Keratinocyte (primary cell): ENCODE measurements around the gene HTR3E. TPM values are rescaled to one million over a fixed set of nuclear protein-coding genes. Genes with fewer than 3 reads are reported as not detected.
A peak's percentile ranks its signal among the peaks of the same experiment; 100 is the strongest.

Source experiments
- DNase-seq: peaks from one replicate; pipeline ENCODE4 v3.0.0-alpha.2; 2011; ENCODE audit warnings: low read depth, missing footprints, low spot score
- FAIRE-seq: peaks from 2 replicates; lab custom pipeline; 2011; peaks lifted over from hg19 to GRCh38; lab: Jason Lieb, UNC
- H2AFZ ChIP-seq: 2 replicates; pipeline ENCODE4 v1.6.0; 2012; ENCODE audit warnings: low read length, control low read depth, inconsistent platforms; ENCODE audit not compliant: control insufficient read depth
- H3K27ac ChIP-seq: 2 replicates; pipeline ENCODE4 v1.5.1; 2011; ENCODE audit warnings: low read length; ENCODE audit not compliant: control insufficient read depth, insufficient read depth
- H3K27me3 ChIP-seq: 3 replicates; pipeline ENCODE4 v1.6.0; 2011; ENCODE audit warnings: low read length; ENCODE audit not compliant: control insufficient read depth, insufficient read depth; ENCODE audit errors: extremely low read depth
- H3K36me3 ChIP-seq, 2 experiments: 2 replicates in 1 of 2; 3 replicates in 1 of 2; pipeline ENCODE4 v1.5.1; 2011; ENCODE audit warnings: low read length in 2 of 2, mild to moderate bottlenecking in 1 of 2; ENCODE audit not compliant: control insufficient read depth in 2 of 2, insufficient read depth in 2 of 2; ENCODE audit errors: extremely low read depth in 1 of 2
- H3K4me1 ChIP-seq: 3 replicates; pipeline ENCODE4 v1.5.1; 2011; ENCODE audit warnings: low read length; ENCODE audit not compliant: control insufficient read depth, insufficient read depth; ENCODE audit errors: extremely low read depth
- H3K4me2 ChIP-seq: 3 replicates; pipeline ENCODE4 v1.6.0; 2011; ENCODE audit warnings: low read depth, low read length; ENCODE audit not compliant: control insufficient read depth, insufficient read depth; ENCODE audit errors: extremely low read depth
- H3K4me3 ChIP-seq, 3 experiments: fragments of 200-600 bp in 1 of 3; sonication (generic) in 1 of 3; 2 replicates in 2 of 3; 3 replicates in 1 of 3; pipeline ENCODE4 v1.5.1; 2011 to 2016; ENCODE audit warnings: low read length in 3 of 3, mild to moderate bottlenecking in 3 of 3, control low read depth in 2 of 3, inconsistent platforms in 1 of 3, low read depth in 1 of 3, mixed read lengths in 1 of 3, mixed run types in 1 of 3, moderate library complexity in 1 of 3; ENCODE audit not compliant: control insufficient read depth in 2 of 3, insufficient read depth in 2 of 3; ENCODE audit errors: extremely low read depth in 1 of 3
- H3K79me2 ChIP-seq: 2 replicates; pipeline ENCODE4 v1.6.0; 2012; ENCODE audit warnings: low read length; ENCODE audit not compliant: control insufficient read depth, insufficient read depth
- H3K9ac ChIP-seq: 3 replicates; pipeline ENCODE4 v1.6.0; 2011; ENCODE audit warnings: low read length; ENCODE audit not compliant: control insufficient read depth, insufficient read depth; ENCODE audit errors: extremely low read depth
- H3K9me1 ChIP-seq: 3 replicates; pipeline ENCODE4 v1.6.0; 2011; ENCODE audit warnings: low read length; ENCODE audit not compliant: control insufficient read depth, insufficient read depth; ENCODE audit errors: extremely low read depth
- H3K9me3 ChIP-seq: 2 replicates; pipeline ENCODE4 v1.5.1; 2012; ENCODE audit warnings: low read depth, low read length; ENCODE audit not compliant: control insufficient read depth
- H4K20me1 ChIP-seq: 3 replicates; pipeline ENCODE4 v1.6.0; 2011; ENCODE audit warnings: low read length; ENCODE audit not compliant: control insufficient read depth, insufficient read depth; ENCODE audit errors: extremely low read depth
- EZH2 ChIP-seq: IDR thresholded peaks from one replicate; pipeline ENCODE4 v1.6.1; 2012; ENCODE audit warnings: inconsistent platforms, mild to moderate bottlenecking, low read length, moderate library complexity
- dilution Hi-C: fragments of 300-500 bp; cut with MboI; formaldehyde crosslinking; loops from one replicate; pipeline ENCODE4 v1.7.0; 2020; ENCODE audit warnings: low sequenced_read_pairs; ENCODE audit not compliant: extremely low pct_ligation_motif_present
- polyA plus RNA-seq, 5 experiments: library from polyadenylated mRNA; depleted of rRNA in 3 of 5; stranded (reverse) in 3 of 5; stranded (forward) in 1 of 5; unstranded in 1 of 5; fragments of >200 nt; gene quantifications; 1 replicate in 1 of 5; 2 replicates in 3 of 5; 3 replicates in 1 of 5; pipeline versions ENCODE4 v1.2.1 to v1.2.3, GENCODE V29; 2011 to 2012; ENCODE audit warnings: missing spikeins in 2 of 5, low read depth in 1 of 5, low replicate concordance in 1 of 5
- TF ChIP-seq, protein P1 (sequence below), 3 experiments: IDR thresholded peaks in 1 of 3; conservative IDR thresholded peaks in 1 of 3; optimal IDR thresholded peaks in 1 of 3; 2 replicates in 2 of 3; 3 replicates in 1 of 3; pipeline versions ENCODE3 to v1.5.1; 2011; ENCODE audit warnings: low read length in 3 of 3, mild to moderate bottlenecking in 3 of 3, moderate library complexity in 2 of 3, control low read depth in 1 of 3, inconsistent platforms in 1 of 3; ENCODE audit not compliant: insufficient read depth in 2 of 3; ENCODE audit errors: extremely low read depth in 1 of 3

The HTR3E gene
- polyA plus RNA-seq, 1 donor (not counting 4 experiments of a cell fraction or from before 2014, with no cell fraction given), result not detected

DNA sequence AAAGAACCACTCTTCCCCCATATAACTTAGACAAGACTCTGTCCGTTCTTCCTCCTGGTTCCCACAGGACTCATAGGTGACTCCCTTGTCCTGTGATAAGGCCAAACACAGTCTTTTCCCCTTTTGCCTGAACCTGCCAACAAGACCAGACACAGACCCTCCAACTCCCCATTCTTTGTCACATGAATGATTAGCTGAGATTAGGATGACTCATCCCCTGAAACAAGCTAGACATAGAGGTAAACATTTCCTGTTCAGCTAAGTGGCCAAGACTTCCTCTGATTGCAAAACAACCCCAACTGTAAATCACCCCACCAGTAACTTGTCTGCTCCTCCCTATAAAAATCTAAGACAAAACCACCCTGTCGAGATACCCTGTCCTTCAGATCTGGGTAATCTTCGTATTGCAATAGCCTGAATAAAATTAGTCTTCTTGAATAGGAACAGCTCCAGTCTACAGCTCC is 11.4 kb upstream of the HTR3E start:
- Histone ChIP-seq H3K27ac (peak overlapping the region; percentile 56), H3K4me1 (peaks cover 9% of the 10 kb centered on the region), H3K4me2 (no peak overlapping the region), H3K36me3 (no peaks in the 10 kb centered on the region), H3K9me1 (no peaks in the 10 kb centered on the region), H3K9me3 (peaks cover 2% of the 10 kb centered on the region), H4K20me1 (no peaks in the 10 kb centered on the region), H2AFZ (no peak overlapping the region), H3K27me3 (no peaks in the 10 kb centered on the region), H3K79me2 (no peaks in the 10 kb centered on the region), H3K4me3 (no peak overlapping the region), H3K9ac (no peak overlapping the region)
- DNase-seq (peak; percentile 11), FAIRE-seq (peak; percentile 59)
- dilution Hi-C loops, result no loop called here
- TF ChIP-seq EZH2, result no peak
- TF ChIP-seq, protein P1, sequence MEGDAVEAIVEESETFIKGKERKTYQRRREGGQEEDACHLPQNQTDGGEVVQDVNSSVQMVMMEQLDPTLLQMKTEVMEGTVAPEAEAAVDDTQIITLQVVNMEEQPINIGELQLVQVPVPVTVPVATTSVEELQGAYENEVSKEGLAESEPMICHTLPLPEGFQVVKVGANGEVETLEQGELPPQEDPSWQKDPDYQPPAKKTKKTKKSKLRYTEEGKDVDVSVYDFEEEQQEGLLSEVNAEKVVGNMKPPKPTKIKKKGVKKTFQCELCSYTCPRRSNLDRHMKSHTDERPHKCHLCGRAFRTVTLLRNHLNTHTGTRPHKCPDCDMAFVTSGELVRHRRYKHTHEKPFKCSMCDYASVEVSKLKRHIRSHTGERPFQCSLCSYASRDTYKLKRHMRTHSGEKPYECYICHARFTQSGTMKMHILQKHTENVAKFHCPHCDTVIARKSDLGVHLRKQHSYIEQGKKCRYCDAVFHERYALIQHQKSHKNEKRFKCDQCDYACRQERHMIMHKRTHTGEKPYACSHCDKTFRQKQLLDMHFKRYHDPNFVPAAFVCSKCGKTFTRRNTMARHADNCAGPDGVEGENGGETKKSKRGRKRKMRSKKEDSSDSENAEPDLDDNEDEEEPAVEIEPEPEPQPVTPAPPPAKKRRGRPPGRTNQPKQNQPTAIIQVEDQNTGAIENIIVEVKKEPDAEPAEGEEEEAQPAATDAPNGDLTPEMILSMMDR (optimal IDR thresholded peaks at IDR 0.05 in 1 of 3, IDR thresholded peaks at IDR 0.05 in 1 of 3, conservative IDR thresholded peaks at IDR 0.05 in 1 of 3; ENCODE audit: extremely low read depth in 1 of 3, insufficient read depth in 2 of 3, low read length in 3 of 3), result no peak

DNA sequence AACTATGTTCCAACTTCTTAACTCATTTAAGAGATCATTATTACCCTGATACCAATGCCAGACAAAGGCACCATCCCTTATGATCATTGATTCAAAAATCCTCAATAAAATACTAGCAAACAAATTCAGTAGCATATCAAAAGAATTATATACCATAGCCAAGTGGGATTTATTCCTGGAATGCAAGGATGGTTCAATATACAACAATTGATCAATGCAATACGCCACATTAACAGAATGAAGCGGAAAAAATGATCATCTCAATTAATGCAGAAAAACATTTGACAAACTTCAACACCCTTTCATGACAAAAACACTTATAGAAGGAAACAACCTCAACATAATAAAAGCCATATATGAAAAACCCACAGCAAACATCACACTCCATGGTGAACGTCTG is 4.7 kb upstream of the HTR3E start:
- FAIRE-seq (no peak), DNase-seq (no peak)
- Histone ChIP-seq H3K27me3 (no peaks in the 10 kb centered on the region), H3K9me3 (peaks cover 2% of the 10 kb centered on the region), H3K36me3 (no peaks in the 10 kb centered on the region), H3K9ac (no peak overlapping the region), H2AFZ (no peak overlapping the region), H3K4me3 (no peak overlapping the region), H3K9me1 (no peaks in the 10 kb centered on the region), H3K4me1 (no peaks in the 10 kb centered on the region), H3K4me2 (no peak overlapping the region), H3K79me2 (no peaks in the 10 kb centered on the region), H4K20me1 (no peaks in the 10 kb centered on the region), H3K27ac (no peak overlapping the region)
- dilution Hi-C loops, result no loop called here
- TF ChIP-seq, protein P1 (optimal IDR thresholded peaks at IDR 0.05 in 1 of 3, IDR thresholded peaks at IDR 0.05 in 1 of 3, conservative IDR thresholded peaks at IDR 0.05 in 1 of 3; ENCODE audit: extremely low read depth in 1 of 3, insufficient read depth in 2 of 3, low read length in 3 of 3), result no peak
- TF ChIP-seq EZH2, result no peak
